ENCODE results near the gene PRKAG3.
"Not testable (repeated sequence)": the region's sequence is repeated elsewhere in the genome, so short reads cannot be mapped to it uniquely, and the experiment has no call there.

Gene PRKAG3

GRCh38 chr2:218861645-218862318 lies 30.2 kb upstream of the PRKAG3 start:
- DNase-seq = no peak

- no peak for DNase-seq
Observed at GRCh38 chr2:218860950-218861381, 29.4 kb upstream of the PRKAG3 start.

GRCh38 chr2:218859988-218860831 lies 28.6 kb upstream of the PRKAG3 start:
- no peak for DNase-seq

- DNase-seq = no peak
Observed at GRCh38 chr2:218859556-218859987, 28.0 kb upstream of the PRKAG3 start, which contains the start of gene WNT6. TSS of gene WNT6 (plus strand) at chr2:218859805. CDS start at chr2:218860038, 233 bp downstream.

- no peak for DNase-seq
Observed at GRCh38 chr2:218858671-218859555, 27.3 kb upstream of the PRKAG3 start.

- DNase-seq = no peak
Observed at GRCh38 chr2:218858138-218858445, 26.5 kb upstream of the PRKAG3 start.

GRCh38 chr2:218857371-218858137 lies 26.0 kb upstream of the PRKAG3 start:
- DNase-seq = no peak

- no peak for DNase-seq
Observed at GRCh38 chr2:218856896-218857243, 25.3 kb upstream of the PRKAG3 start.

- DNase-seq = no peak
Observed at GRCh38 chr2:218856167-218856895, 24.7 kb upstream of the PRKAG3 start.

- DNase-seq = no peak
Observed at GRCh38 chr2:218855305-218856166, 23.9 kb upstream of the PRKAG3 start.

GRCh38 chr2:218854860-218855259 lies 23.3 kb upstream of the PRKAG3 start:
- no peak for DNase-seq

GRCh38 chr2:218853766-218854165 lies 22.2 kb upstream of the PRKAG3 start:
- no peak for DNase-seq

- peak in 1 of 2 donors; percentile 32 for DNase-seq
Observed at GRCh38 chr2:218852911-218853667, 21.5 kb upstream of the PRKAG3 start.

GRCh38 chr2:218851286-218851685 lies 19.7 kb upstream of the PRKAG3 start:
- DNase-seq = no peak

GRCh38 chr2:218850796-218851195 lies 19.2 kb upstream of the PRKAG3 start:
- DNase-seq = no peak

GRCh38 chr2:218849721-218850120 lies 18.1 kb upstream of the PRKAG3 start:
- DNase-seq = no peak

GRCh38 chr2:218846963-218847362 lies 15.4 kb upstream of the PRKAG3 start:
- not testable (repeated sequence) for DNase-seq

- DNase-seq = not testable (repeated sequence)
Observed at GRCh38 chr2:218844334-218844733, 12.7 kb upstream of the PRKAG3 start.

- no peak for DNase-seq
Observed at GRCh38 chr2:218839888-218840287, 8.3 kb upstream of the PRKAG3 start.

GRCh38 chr2:218839430-218839829 lies 7.8 kb upstream of the PRKAG3 start:
- DNase-seq = no peak

Measured in bone marrow (tissue), 2 donors.